Loucy (cell line): ENCODE results near the gene FAP.

ENCODE experiments used
- EZH2phosphoT487 ChIP-seq: fragments of 200-600 bp; IDR thresholded peaks from 2 replicates; pipeline ENCODE4 v1.6.1; 2018; ENCODE audit warnings: antibody characterized with exemption, mild to moderate bottlenecking, moderate library complexity, borderline replicate concordance
- TF ChIP-seq, protein P1 (sequence below): fragments of 200-600 bp; sonication (generic); conservative IDR thresholded peaks from 2 replicates; pipeline ENCODE4 v1.5.1; 2014; ENCODE audit warnings: mild to moderate bottlenecking, antibody characterized with exemption, low read length

DNA sequence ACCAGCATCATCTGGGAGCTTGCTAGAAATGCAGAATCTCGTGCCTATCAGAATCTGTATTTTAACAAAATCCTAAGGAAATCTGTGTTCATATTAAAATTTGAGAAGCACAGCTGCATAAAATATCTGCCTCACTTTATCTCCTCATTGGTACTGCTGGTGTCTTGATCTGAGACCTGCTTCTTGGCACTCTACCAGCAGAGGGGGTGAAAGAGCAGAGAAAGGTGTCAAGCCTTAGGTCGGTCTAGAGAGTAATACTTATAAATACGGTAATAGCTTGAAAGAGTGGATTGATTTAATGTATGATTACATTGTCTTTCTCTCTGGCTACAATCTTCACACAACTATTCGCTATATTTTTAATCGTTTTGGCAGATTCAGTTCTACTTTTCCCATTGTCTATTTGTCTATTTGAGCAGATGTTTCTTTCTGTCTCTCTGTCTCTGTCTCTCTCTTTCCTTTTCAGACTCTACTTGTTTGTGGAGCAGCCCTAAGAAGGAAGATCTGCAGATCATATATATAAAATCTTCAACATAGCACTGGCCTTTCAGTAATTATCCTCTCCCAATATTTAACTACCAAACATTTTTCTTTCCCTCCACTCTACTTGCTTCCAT, 89.5 kb downstream of the FAP start:
- TF ChIP-seq, protein P1, sequence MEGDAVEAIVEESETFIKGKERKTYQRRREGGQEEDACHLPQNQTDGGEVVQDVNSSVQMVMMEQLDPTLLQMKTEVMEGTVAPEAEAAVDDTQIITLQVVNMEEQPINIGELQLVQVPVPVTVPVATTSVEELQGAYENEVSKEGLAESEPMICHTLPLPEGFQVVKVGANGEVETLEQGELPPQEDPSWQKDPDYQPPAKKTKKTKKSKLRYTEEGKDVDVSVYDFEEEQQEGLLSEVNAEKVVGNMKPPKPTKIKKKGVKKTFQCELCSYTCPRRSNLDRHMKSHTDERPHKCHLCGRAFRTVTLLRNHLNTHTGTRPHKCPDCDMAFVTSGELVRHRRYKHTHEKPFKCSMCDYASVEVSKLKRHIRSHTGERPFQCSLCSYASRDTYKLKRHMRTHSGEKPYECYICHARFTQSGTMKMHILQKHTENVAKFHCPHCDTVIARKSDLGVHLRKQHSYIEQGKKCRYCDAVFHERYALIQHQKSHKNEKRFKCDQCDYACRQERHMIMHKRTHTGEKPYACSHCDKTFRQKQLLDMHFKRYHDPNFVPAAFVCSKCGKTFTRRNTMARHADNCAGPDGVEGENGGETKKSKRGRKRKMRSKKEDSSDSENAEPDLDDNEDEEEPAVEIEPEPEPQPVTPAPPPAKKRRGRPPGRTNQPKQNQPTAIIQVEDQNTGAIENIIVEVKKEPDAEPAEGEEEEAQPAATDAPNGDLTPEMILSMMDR: peak; percentile 90
- TF ChIP-seq EZH2phosphoT487: no peak
